WI38 (cell line): ENCODE data around the gene ZFP1.

ENCODE experiments used
- H3K4me3 ChIP-seq: 2 replicates; pipeline ENCODE4 v1.5.1; 2011; ENCODE audit warnings: low read depth, mild to moderate bottlenecking, control low read depth, low read length
- CTCF ChIP-seq: IDR thresholded peaks from 2 replicates; pipeline ENCODE4 v1.5.1; 2012; ENCODE audit warnings: low read depth, mild to moderate bottlenecking, control low read depth, low read length

Gene ZFP1

GRCh38 chr16:75114946-75115825 lies 33.1 kb upstream of the ZFP1 start:
- no peak overlapping the region for H3K4me3 ChIP-seq

GRCh38 chr16:75116081-75116910 lies 32.0 kb upstream of the ZFP1 start, which contains the start of gene LDHD:
TSS of gene LDHD (minus strand) at chr16:75116780. CDS start at chr16:75116720, 60 bp downstream.
- no peak within 1 kb of the TSS for H3K4me3 ChIP-seq
- TF ChIP-seq CTCF = no peak

More at GRCh38 chr16:75114946-75115825, 33.1 kb upstream of the ZFP1 start:
- no peak for TF ChIP-seq CTCF

- TF ChIP-seq CTCF = no peak
- H3K4me3 ChIP-seq = no peak overlapping the region
Measured at GRCh38 chr16:75116911-75117245, 31.4 kb upstream of the ZFP1 start.

GRCh38 chr16:75118943-75119539 lies 29.3 kb upstream of the ZFP1 start:
- H3K4me3 ChIP-seq = no peak overlapping the region
- TF ChIP-seq CTCF = no peak

DNA sequence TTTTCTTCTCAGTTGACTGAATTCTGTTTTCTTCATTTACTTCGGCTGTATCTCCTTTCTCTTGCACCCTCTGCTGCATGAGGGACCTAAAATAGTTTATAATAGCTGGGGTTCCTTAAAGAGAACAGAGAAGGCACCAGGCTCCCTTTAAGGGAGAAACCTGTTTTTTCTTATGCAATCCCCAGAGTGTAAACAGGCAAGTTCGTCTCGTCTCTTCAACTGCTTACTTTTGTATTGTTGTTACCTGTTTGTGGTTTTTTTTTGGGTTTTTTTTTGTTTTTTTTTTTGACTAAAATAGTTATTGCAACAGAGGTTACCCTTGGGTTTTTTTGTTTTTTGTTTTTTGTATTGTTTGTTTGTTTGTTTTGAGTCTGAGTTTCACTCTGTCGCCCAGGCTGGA lies 28.1 kb upstream of the ZFP1 start:
- no peak for TF ChIP-seq CTCF
- H3K4me3 ChIP-seq = no peak overlapping the region

GRCh38 chr16:75121949-75122568 lies 26.3 kb upstream of the ZFP1 start:
- no peak for TF ChIP-seq CTCF
- no peak overlapping the region for H3K4me3 ChIP-seq
